ENCODE results near the gene PTTG1IP.
"Not testable (repeated sequence)": the region's sequence is repeated elsewhere in the genome, so short reads cannot be mapped to it uniquely, and the experiment has no call there.

The PTTG1IP gene

GRCh38 chr21:44883250-44883649 lies 9.8 kb upstream of the PTTG1IP start:
- DNase-seq (ENCODE audit: low read depth, low spot score) = no peak

- DNase-seq (ENCODE audit: low read depth, low spot score) = no peak
These were observed 7.8 kb upstream of the PTTG1IP start for GRCh38 chr21:44881198-44881872.

DNA sequence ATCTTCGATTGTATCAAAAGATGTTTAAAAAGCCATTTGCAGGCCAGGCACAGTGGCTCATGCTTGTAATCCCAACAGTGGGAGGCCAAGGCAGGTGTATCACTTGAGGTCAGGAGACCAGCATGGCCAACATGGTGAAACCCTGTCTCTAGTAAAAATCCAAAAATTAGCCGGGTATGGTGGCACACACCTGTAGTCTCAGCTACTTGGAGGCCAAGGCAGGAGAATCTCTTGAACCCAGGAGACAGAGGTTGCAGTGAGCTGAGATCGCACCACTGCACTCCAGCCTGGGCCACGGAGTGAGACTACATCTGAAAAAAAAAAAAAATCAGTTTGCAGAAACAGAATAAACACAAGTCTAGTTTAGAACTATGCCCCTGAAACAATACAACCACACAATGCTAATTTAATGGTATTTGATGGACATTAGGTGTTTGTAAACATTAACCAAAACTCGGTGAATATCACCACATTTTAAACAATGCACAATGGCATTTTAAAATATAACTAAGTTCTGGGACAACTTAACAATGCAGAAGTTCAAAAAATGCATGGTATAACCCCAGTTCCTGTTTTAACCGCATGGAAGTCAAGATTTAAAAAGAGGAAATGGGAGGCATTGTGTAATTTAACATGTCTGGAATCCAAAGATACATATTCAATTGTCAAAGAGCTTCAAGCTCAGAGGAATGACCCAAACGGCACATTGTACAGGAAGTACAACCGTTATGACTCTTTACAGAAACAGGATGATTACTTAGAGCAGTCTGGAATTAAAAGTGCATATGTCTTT lies 7.1 kb upstream of the PTTG1IP start:
- no peak for DNase-seq (ENCODE audit: low read depth, low spot score)

- not testable (repeated sequence) for DNase-seq (ENCODE audit: low read depth, low spot score)
These were observed 5.7 kb upstream of the PTTG1IP start for GRCh38 chr21:44879238-44879637.

- DNase-seq (ENCODE audit: low read depth, low spot score) = no peak
These were observed 4.8 kb upstream of the PTTG1IP start for GRCh38 chr21:44878053-44878982.

- DNase-seq (ENCODE audit: low read depth, low spot score) = no peak
These were observed 3.5 kb upstream of the PTTG1IP start for GRCh38 chr21:44876849-44877575.

GRCh38 chr21:44875316-44875700 lies 1.8 kb upstream of the PTTG1IP start:
- DNase-seq (ENCODE audit: low read depth, low spot score) = no peak

DNA sequence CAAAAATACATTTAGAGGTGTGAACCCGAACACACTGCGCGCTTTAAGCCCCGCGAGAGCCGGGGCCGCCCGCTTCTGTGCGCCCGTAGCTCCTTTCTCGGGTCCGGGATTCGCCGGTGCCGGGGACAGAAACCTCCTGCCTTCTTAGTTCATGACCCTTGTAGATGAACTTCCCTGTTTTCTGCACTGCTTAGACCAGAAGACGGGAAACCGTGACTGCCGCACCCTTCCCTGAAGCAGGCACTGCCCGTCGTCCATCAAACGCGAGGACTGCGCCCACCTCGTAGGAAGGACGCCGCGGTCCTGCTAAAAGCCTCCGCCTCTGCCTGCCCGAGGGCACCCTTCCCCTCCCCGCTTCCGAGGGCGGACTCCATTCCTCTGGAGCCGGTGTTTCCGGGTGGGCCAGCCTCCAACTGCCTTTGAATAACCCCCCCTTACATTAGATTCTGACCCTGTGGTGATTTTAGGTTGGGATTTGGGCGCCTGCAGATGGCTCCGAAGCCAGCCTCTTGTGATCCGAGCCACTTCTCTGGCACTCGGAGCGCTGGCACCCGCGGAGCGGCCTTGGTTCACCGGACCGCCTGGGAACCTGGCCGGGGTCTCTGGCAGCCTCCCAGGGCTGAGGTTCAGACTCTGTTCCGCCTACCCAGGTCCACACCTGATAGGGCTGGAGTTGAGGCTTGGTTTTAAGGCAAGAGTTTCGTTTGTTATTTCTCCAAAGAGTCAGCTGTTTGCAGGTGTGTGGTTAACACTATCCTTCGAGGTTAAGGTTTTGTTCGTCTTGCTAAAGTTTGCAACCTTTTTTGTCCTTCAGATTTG lies 1.2 kb upstream of the PTTG1IP start:
- DNase-seq (ENCODE audit: low read depth, low spot score) = peak; percentile 80

GRCh38 chr21:44874240-44874496 lies 678 bp upstream of the PTTG1IP start:
- DNase-seq (ENCODE audit: low read depth, low spot score) = no peak

- peak; percentile 79 for DNase-seq (ENCODE audit: low read depth, low spot score)
These were observed 688 bp downstream of the PTTG1IP start for GRCh38 chr21:44872649-44873355.

DNA sequence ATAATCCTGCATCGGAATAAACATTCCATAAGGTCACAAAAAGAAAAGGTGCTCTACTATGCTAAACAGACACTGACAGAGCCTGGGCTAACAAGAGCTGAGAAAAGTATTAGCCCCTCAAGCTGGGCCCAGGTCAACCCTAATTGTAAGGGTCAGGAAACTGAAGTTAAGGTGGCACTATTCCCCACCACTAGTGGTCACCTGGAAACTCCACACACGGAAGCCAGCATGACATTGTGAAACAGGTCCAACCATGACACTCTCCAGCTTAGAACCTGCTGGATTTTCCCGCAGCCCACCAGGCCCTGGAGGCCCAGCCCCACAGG lies 1.2 kb downstream of the PTTG1IP start:
- DNase-seq (ENCODE audit: low read depth, low spot score) = no peak

GRCh38 chr21:44871576-44872269 lies 1.8 kb downstream of the PTTG1IP start:
- DNase-seq (ENCODE audit: low read depth, low spot score) = no peak

DNA sequence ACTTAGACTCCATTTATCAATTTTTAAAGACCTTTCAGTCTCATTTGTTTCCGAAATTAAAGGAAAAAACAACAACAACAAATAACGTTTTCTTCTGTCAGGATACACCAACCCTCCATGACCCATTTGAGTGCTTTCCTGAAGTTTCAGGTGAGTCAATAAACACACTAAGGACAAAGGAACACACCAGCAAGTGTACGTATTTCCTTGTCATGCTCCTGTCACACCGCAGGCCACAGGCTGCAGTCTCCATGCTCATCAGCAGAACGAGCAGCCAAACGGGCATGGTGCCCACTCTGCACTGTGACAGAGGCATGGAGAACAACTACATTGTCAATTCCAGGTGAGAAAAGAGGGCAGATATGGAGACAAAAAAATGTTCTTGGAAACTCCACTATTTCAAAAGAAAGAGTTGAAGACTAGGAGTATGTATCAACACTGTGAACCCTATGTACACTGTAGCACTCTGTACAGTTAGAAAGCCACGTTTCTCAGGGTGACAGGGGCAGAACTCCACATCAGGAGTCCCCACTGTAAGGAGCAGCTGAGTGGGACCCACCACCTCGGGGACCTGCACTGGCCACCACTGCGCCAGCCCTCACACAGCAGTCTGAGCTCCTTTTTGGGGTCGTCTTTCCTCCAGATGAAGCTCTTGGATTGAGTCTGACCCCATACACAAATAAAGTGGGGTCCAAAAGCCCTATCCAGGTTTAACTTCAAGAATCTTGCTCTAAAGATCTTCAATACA lies 2.6 kb downstream of the PTTG1IP start:
- DNase-seq (ENCODE audit: low read depth, low spot score) = no peak

DNA sequence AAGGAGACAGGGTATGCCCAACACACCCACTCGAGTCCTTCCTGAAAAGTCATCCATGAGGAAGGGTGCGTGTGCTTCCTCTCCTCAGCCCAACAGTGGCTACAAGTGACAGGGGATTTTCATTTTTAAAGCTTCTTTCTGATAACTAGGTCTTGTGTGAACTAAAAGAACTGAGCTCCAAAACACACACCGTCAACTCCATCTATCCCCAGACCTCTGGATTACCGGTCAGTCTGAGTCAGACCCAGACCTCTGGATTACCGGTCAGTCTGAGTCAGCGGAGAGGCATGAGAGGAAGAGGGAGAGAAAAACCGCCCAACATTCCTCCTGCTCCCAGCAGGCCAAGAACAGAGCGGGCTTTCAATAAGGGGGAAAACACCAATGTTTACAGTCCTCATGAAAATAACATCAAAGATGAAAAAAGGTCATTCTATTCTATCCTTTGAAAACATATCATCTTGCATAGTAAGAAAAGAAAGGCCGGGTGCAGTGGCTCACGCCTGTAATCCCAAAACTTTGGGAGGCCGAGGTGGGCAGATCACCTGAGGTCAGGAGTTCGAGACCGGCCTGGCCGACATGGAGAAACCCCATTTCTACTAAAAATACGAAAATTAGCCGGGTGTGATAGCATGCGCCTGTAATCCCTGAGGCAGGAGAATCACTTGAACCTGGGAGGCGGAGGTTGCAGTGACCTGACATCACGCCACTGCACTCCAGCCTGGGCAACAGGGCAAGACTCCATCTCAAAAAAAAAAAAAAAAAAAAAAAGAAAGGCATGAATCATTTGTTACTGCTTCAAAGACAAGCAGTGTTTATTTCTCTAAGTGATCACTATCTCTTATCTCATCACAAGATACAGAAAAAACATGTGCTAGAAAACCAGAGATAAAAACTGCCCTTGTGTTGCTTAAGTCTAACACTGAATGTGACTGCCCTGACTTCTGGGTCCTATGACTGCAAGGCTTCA lies 3.4 kb downstream of the PTTG1IP start:
- DNase-seq (ENCODE audit: low read depth, low spot score) = peak; percentile 91

DNA sequence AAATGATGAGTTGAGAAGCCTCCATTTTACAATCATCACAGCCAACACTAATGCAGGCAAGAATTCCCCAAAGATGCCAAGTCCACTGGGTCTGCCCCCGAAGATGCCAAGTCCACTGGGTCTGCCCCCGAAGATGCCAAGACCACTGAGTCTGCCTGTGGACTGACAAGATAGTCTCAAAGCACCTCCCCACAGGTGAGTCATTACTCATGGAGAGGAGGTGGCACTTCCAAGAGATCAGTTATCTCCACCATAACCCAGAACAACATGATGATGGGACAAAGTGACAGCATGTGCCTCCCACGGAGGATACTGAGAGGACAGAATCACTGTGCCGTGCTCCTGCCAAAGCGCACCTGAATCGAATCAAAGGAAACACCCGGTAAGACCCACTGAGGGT lies 4.8 kb downstream of the PTTG1IP start:
- DNase-seq (ENCODE audit: low read depth, low spot score) = no peak

DNA sequence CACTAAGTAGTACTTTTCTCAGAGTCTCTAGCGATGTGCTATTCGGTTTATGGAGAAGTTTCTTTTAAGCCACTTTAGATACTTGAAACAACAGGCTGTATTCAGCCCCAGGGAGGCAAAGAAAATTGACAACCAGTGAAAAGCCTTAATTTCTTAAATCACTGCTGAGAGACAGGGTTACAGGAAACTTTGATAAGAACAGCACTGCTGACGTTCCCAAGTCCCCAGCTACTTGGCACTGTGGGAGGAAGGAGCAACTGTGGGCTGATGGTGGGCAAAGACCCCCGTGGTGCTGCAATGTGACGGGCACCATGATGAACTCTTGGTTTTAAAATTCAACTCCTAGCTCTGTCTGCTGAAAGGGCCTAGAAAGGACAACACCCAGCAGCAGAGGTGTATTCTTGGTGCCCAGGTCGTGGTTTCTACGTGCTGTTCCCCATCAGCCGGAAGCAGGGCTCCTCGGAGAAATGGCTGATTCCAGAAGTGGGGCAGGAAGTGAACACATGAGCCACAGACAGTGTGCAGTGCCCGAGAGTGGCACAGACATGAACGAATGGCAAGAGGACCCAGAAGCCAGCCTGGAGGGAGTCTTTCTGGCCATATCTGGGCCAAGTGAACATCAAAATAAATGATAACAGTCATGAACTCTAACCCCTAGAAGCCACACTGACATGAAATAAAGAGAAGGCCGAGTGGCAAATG lies 5.3 kb downstream of the PTTG1IP start:
- DNase-seq (ENCODE audit: low read depth, low spot score) = no peak

GRCh38 chr21:44867464-44867863 lies 6.0 kb downstream of the PTTG1IP start:
- no peak for DNase-seq (ENCODE audit: low read depth, low spot score)
